Lower lobe of right lung (tissue), 2 donors: Measurements from ENCODE around the gene PLXNB1. TPM values are rescaled to one million over a fixed set of nuclear protein-coding genes. Genes with fewer than 3 reads are reported as not detected.

Experiments used
- ATAC-seq, 2 donors: fragments of 200-7000 bp; cut with Tn5 transposase; one replicate each; pipeline ENCODE4 v1.9.1; 2020 to 2022; ENCODE audit warnings: mild to moderate bottlenecking in 2 of 2, moderate library complexity in 2 of 2
- DNase-seq: peaks from one replicate; pipeline ENCODE4 v3.0.0-alpha.2; 2020
- H3K27ac ChIP-seq: fragments of 200-600 bp; one replicate; pipeline ENCODE4 v1.8.0; 2022
- H3K27me3 ChIP-seq: fragments of 200-600 bp; one replicate; pipeline ENCODE4 v1.8.0; 2022; ENCODE audit warnings: low read depth
- H3K36me3 ChIP-seq: fragments of 200-600 bp; one replicate; pipeline ENCODE4 v1.8.0; 2022; ENCODE audit warnings: mild to moderate bottlenecking
- H3K4me1 ChIP-seq: fragments of 200-600 bp; one replicate; pipeline ENCODE4 v1.8.0; 2022
- H3K4me3 ChIP-seq: fragments of 200-600 bp; one replicate; pipeline ENCODE4 v1.8.0; 2022; ENCODE audit warnings: mild to moderate bottlenecking
- H3K9me3 ChIP-seq: fragments of 200-600 bp; one replicate; pipeline ENCODE4 v1.8.0; 2022
- intact Hi-C: fragments of 100-400 bp; cut with DNase I; formaldehyde crosslinking; loops from one replicate; pipeline ENCODE4 v1.11.0; 2022
- total RNA-seq: library from RNA; stranded (reverse); fragmentation: NEBNext Ultra II Directional; extraction: Animal tissue kit (Norgen Biotek cat#: 25700); gene quantifications from one replicate; pipeline ENCODE4 v1.2.1, GENCODE V29; 2021
- TF ChIP-seq, protein P1 (sequence below): fragments of 200-600 bp; IDR thresholded peaks from one replicate; pipeline ENCODE4 v1.8.0; 2022; ENCODE audit warnings: antibody characterized with exemption, mild to moderate bottlenecking
- donor health status: DM: no; HTN: yes; CAD: no; lungs with severe emphysema.

Gene PLXNB1
- total RNA-seq, 1 donor from 2014 or later = 94.3 TPM

DNA sequence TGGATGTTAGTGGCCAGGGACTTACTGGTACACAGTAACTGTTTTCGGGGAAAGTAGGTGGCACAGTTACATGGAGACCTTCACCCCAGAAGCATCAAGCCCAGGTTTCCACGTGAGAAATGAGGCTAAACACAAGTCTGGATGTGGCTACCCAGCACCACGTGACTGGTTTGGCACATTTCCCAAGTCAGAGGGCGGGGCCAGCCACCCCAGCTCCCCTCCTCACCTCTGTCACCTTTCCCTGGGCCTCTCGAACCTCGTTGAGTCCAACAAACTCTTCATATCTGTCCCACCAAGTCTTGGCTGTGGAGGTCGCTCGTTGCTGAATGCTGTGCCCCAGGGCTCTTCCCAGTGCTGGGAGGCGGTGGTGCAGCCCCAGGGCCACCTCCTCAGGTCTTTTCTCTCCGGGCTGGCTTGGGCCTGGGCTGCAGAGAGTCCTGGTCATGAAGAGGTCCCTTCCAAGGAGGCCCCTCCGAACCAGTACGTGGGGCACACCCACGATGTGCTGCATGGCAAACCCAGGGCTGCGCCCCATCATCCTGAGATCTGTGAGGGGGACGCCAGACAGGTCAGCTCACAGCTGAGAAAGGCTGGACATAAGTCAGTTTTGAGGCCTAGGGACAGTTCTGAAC, 4.8 kb upstream of the PLXNB1 start:
- no peaks in the 10 kb centered on the region for H3K9me3 ChIP-seq
- H3K4me3 ChIP-seq = no peak overlapping the region
- TF ChIP-seq, protein P1, sequence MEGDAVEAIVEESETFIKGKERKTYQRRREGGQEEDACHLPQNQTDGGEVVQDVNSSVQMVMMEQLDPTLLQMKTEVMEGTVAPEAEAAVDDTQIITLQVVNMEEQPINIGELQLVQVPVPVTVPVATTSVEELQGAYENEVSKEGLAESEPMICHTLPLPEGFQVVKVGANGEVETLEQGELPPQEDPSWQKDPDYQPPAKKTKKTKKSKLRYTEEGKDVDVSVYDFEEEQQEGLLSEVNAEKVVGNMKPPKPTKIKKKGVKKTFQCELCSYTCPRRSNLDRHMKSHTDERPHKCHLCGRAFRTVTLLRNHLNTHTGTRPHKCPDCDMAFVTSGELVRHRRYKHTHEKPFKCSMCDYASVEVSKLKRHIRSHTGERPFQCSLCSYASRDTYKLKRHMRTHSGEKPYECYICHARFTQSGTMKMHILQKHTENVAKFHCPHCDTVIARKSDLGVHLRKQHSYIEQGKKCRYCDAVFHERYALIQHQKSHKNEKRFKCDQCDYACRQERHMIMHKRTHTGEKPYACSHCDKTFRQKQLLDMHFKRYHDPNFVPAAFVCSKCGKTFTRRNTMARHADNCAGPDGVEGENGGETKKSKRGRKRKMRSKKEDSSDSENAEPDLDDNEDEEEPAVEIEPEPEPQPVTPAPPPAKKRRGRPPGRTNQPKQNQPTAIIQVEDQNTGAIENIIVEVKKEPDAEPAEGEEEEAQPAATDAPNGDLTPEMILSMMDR = no peak
- peaks cover 1% of the 10 kb centered on the region for H3K27me3 ChIP-seq
- H3K36me3 ChIP-seq = peaks cover 14% of the 10 kb centered on the region
- ATAC-seq (no peak), DNase-seq (no peak)
- peak overlapping the region; percentile 54 for H3K27ac ChIP-seq
- H3K4me1 ChIP-seq = peaks cover 45% of the 10 kb centered on the region
- intact Hi-C loops = loop anchor here (5.0 kb wide), 1 partner anchor 32 kb away; no protein-coding TSS in a partner anchor

DNA sequence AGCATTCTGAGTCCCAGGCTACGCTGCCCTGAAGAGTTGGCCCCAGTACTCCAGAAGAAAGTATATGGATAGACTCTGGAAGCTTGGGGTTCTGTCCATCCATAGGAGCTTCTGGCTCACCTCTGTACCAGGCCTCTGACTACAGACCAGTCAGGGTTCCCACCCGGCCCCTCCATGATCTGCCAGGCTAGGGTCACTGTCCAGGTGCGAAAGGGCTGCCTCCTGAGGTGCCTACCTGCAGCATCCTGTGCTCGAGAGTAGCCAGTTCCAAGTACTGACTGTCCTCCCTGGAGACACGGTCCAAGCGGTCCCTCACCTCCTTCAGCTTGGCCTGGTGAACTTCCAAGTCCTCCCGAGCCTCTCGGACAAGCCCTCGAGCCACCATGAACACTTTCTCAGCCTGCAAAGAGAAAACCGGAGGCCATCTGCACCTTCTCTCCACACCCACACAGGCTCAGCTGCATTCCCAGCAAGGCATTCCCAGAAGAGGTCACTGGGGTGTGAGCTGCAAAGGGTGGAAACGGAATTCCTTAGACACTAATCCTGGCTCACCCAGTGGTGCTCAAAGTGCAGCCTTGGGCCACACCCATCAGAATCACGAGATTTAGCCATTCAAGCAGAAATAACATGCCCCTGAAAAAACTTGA, 3.7 kb upstream of the PLXNB1 start:
- intact Hi-C loops = no loop called here
- ATAC-seq (peak; percentile 30 to 39), DNase-seq (no peak)
- Histone ChIP-seq H3K27ac (peak overlapping the region; percentile 37), H3K27me3 (peaks cover 4% of the 10 kb centered on the region), H3K36me3 (peaks cover 14% of the 10 kb centered on the region), H3K9me3 (no peaks in the 10 kb centered on the region), H3K4me1 (peaks cover 42% of the 10 kb centered on the region), H3K4me3 (no peak overlapping the region)
- TF ChIP-seq, protein P1 = no peak

GRCh38 chr3:48432411-48433371, 2.8 kb upstream of the PLXNB1 start:
- H3K36me3 ChIP-seq = peaks cover 14% of the 10 kb centered on the region
- H3K4me1 ChIP-seq = peaks cover 51% of the 10 kb centered on the region
- TF ChIP-seq, protein P1 = peak; percentile 7
- peak overlapping the region; percentile 37 for H3K27ac ChIP-seq
- H3K27me3 ChIP-seq = peaks cover 4% of the 10 kb centered on the region
- H3K4me3 ChIP-seq = no peak overlapping the region
- intact Hi-C loops = no loop called here
- H3K9me3 ChIP-seq = no peaks in the 10 kb centered on the region
- ATAC-seq (no peak), DNase-seq (no peak)

- Histone ChIP-seq H3K36me3 (peaks cover 14% of the 10 kb centered on the region), H3K4me1 (peaks cover 62% of the 10 kb centered on the region), H3K9me3 (no peaks in the 10 kb centered on the region), H3K27me3 (peaks cover 4% of the 10 kb centered on the region), H3K4me3 (no peak overlapping the region), H3K27ac (peak overlapping the region; percentile 89)
- TF ChIP-seq, protein P1 = no peak
- DNase-seq (peak; percentile 20), ATAC-seq (no peak)
- intact Hi-C loops = no loop called here
These were observed 1.5 kb upstream of the PLXNB1 start for GRCh38 chr3:48431224-48432029.

DNA sequence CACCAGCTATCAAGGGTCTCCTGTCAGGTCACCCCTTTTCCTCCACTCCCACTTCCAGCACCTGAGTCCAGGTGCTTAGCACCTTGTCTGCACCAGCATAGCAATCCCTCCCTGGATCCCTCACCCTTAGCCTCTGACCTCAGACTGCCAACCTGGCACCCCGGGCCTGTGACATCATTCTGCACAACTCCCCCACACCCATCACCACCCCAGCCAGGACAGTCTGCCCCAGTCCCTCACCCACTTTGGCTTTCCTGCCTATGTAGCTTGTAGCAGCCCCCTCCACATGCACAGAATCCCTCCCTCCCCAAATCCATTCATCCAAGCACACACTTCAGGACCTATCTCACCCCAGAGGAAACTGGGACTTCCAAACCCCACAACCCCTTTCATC, 819 bp upstream of the PLXNB1 start:
- DNase-seq (peak; percentile 26), ATAC-seq (no peak)
- TF ChIP-seq, protein P1 = no peak
- peaks cover 14% of the 10 kb centered on the region for H3K36me3 ChIP-seq
- peak overlapping the region; percentile 89 for H3K27ac ChIP-seq
- no peaks in the 10 kb centered on the region for H3K9me3 ChIP-seq
- peaks cover 4% of the 10 kb centered on the region for H3K27me3 ChIP-seq
- intact Hi-C loops = no loop called here
- peak overlapping the region; percentile 86 for H3K4me3 ChIP-seq
- H3K4me1 ChIP-seq = peaks cover 62% of the 10 kb centered on the region
